NCI-H2196 treated with DMSO at 0.1 percent for 48 hours (cell line): ENCODE results near the gene GALNT2.

Experiments used
- DNase-seq: peaks from one replicate; lab custom pipeline; 2025; ENCODE audit not compliant: unreplicated experiment; lab: John Stamatoyannopoulos, UW

Gene GALNT2

GRCh38 chr1:230174471-230175162 lies 107.6 kb downstream of the GALNT2 start:
- no peak for DNase-seq

GRCh38 chr1:230175163-230175747 lies 108.2 kb downstream of the GALNT2 start:
- no peak for DNase-seq

- DNase-seq = no peak
Observed at GRCh38 chr1:230175839-230176238, 108.8 kb downstream of the GALNT2 start.

- no peak for DNase-seq
Observed at GRCh38 chr1:230176326-230176725, 109.3 kb downstream of the GALNT2 start.

- no peak for DNase-seq
Observed at GRCh38 chr1:230176871-230177411, 109.9 kb downstream of the GALNT2 start.

- DNase-seq = no peak
Observed at GRCh38 chr1:230179249-230179648, 112.2 kb downstream of the GALNT2 start.

- DNase-seq = no peak
Observed at GRCh38 chr1:230185076-230186001, 118.3 kb downstream of the GALNT2 start.

GRCh38 chr1:230186003-230186863 lies 119.2 kb downstream of the GALNT2 start:
- DNase-seq = peak; percentile 97

- DNase-seq = no peak
Observed at GRCh38 chr1:230186874-230187273, 119.8 kb downstream of the GALNT2 start.

- no peak for DNase-seq
Observed at GRCh38 chr1:230187290-230187689, 120.3 kb downstream of the GALNT2 start.

GRCh38 chr1:230188826-230189225 lies 121.8 kb downstream of the GALNT2 start:
- peak; percentile 71 for DNase-seq

GRCh38 chr1:230189341-230189740 lies 122.3 kb downstream of the GALNT2 start:
- peak; percentile 83 for DNase-seq

GRCh38 chr1:230189824-230190223 lies 122.8 kb downstream of the GALNT2 start:
- DNase-seq = no peak

GRCh38 chr1:230191079-230191804 lies 124.2 kb downstream of the GALNT2 start:
- no peak for DNase-seq

GRCh38 chr1:230191855-230192254 lies 124.8 kb downstream of the GALNT2 start:
- DNase-seq = no peak

GRCh38 chr1:230194525-230194924 lies 127.5 kb downstream of the GALNT2 start:
- DNase-seq = no peak

- no peak for DNase-seq
Observed at GRCh38 chr1:230195199-230195598, 128.2 kb downstream of the GALNT2 start.

- no peak for DNase-seq
Observed at GRCh38 chr1:230196077-230196476, 129.0 kb downstream of the GALNT2 start.

- no peak for DNase-seq
Observed at GRCh38 chr1:230197644-230198567, 130.9 kb downstream of the GALNT2 start.
